ENCODE measurements around the gene MCU.
A peak's percentile ranks its signal among the peaks of the same experiment; 100 is the strongest.
"Not testable (repeated sequence)": the region's sequence is repeated elsewhere in the genome, so short reads cannot be mapped to it uniquely, and the experiment has no call there.

MCU gene

GRCh38 chr10:72687035-72687434 is 4.9 kb upstream of the MCU start:
- no peak for DNase-seq

- DNase-seq = no peak
Measured at GRCh38 chr10:72688208-72688651, 3.7 kb upstream of the MCU start.

GRCh38 chr10:72689660-72690059 is 2.3 kb upstream of the MCU start:
- no peak for DNase-seq

- DNase-seq = no peak
Measured at GRCh38 chr10:72690071-72690755, 1.7 kb upstream of the MCU start.

- no peak for DNase-seq
Measured at GRCh38 chr10:72691470-72691862, 477 bp upstream of the MCU start.

GRCh38 chr10:72692744-72692993 is 726 bp downstream of the MCU start:
- peak in 3 of 51 donors; percentile 30 to 54 (median 41) for DNase-seq

GRCh38 chr10:72692994-72693781 is 1.2 kb downstream of the MCU start:
- peak in 1 of 51 donors; percentile 31 for DNase-seq

- DNase-seq = peak in 10 of 51 donors; percentile 0 to 18 (median 12)
Measured at GRCh38 chr10:72694476-72695369, 2.8 kb downstream of the MCU start.

GRCh38 chr10:72695496-72695895 is 3.6 kb downstream of the MCU start:
- no peak for DNase-seq

GRCh38 chr10:72697716-72698115 is 5.8 kb downstream of the MCU start:
- no peak for DNase-seq

GRCh38 chr10:72702465-72702864 is 10.5 kb downstream of the MCU start:
- DNase-seq = not testable (repeated sequence)

GRCh38 chr10:72702868-72703581 is 11.1 kb downstream of the MCU start:
- DNase-seq = no peak

- no peak for DNase-seq
Measured at GRCh38 chr10:72704117-72704516, 12.2 kb downstream of the MCU start.

- DNase-seq = no peak
Measured at GRCh38 chr10:72709041-72709440, 17.1 kb downstream of the MCU start.

- DNase-seq = no peak
Measured at GRCh38 chr10:72712136-72712535, 20.2 kb downstream of the MCU start.

- no peak for DNase-seq
Measured at GRCh38 chr10:72719941-72720592, 28.1 kb downstream of the MCU start.

GRCh38 chr10:72720814-72721660 is 29.1 kb downstream of the MCU start:
- no peak for DNase-seq

- no peak for DNase-seq
Measured at GRCh38 chr10:72727130-72727529, 35.2 kb downstream of the MCU start.

GRCh38 chr10:72728462-72728861 is 36.5 kb downstream of the MCU start:
- DNase-seq = no peak

- DNase-seq = no peak
Measured at GRCh38 chr10:72729528-72729927, 37.6 kb downstream of the MCU start.

Measured in hypothalamus (tissue), 51 donors.